ENCODE results near the gene CNOT6L. TPM values are rescaled to one million over a fixed set of nuclear protein-coding genes. Genes with fewer than 3 reads are reported as not detected.

The CNOT6L gene
- total and polyA plus RNA-seq, 2 donors from 2014 or later, result 5.8 to 73.3 TPM

- Histone ChIP-seq H3K27me3 (ENCODE audit: control insufficient read depth, insufficient read depth, low read length) (no peaks in the 10 kb centered on the region), H3K27ac (ENCODE audit: low read depth in 2 of 2, low read length in 2 of 2) (no peak overlapping the region), H3K9ac (ENCODE audit: low read length in 3 of 3) (no peak overlapping the region), H3K4me1 (ENCODE audit: control insufficient read depth in 2 of 3, insufficient read depth in 2 of 3, low read depth in 1 of 3, low read length in 3 of 3) (peaks cover 0 to 8% (median 0%) of the 10 kb centered on the region in 3 donors), H3K36me3 (ENCODE audit: control insufficient read depth in 2 of 3, insufficient read depth in 3 of 3, low read length in 3 of 3) (peaks cover 2 to 5% (median 4%) of the 10 kb centered on the region in 3 donors), H3K9me3 (ENCODE audit: control insufficient read depth in 2 of 3, insufficient read depth in 1 of 3, low read length in 3 of 3) (no peaks in the 10 kb centered on the region), H3K4me3 (ENCODE audit: low read length in 3 of 3) (no peak overlapping the region)
- FAIRE-seq, result no peak
- peak in 2 of 5 donors; percentile 20 to 25 for DNase-seq
- intact Hi-C loops (cut with DNase I), result no loop called here
- TF ChIP-seq, protein P1, sequence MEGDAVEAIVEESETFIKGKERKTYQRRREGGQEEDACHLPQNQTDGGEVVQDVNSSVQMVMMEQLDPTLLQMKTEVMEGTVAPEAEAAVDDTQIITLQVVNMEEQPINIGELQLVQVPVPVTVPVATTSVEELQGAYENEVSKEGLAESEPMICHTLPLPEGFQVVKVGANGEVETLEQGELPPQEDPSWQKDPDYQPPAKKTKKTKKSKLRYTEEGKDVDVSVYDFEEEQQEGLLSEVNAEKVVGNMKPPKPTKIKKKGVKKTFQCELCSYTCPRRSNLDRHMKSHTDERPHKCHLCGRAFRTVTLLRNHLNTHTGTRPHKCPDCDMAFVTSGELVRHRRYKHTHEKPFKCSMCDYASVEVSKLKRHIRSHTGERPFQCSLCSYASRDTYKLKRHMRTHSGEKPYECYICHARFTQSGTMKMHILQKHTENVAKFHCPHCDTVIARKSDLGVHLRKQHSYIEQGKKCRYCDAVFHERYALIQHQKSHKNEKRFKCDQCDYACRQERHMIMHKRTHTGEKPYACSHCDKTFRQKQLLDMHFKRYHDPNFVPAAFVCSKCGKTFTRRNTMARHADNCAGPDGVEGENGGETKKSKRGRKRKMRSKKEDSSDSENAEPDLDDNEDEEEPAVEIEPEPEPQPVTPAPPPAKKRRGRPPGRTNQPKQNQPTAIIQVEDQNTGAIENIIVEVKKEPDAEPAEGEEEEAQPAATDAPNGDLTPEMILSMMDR (IDR thresholded peaks at IDR 0.05; ENCODE audit: borderline replicate concordance, extremely low read depth, insufficient read depth), result no peak
Observed at GRCh38 chr4:77776182-77777134, 42.7 kb downstream of the CNOT6L start.

DNA sequence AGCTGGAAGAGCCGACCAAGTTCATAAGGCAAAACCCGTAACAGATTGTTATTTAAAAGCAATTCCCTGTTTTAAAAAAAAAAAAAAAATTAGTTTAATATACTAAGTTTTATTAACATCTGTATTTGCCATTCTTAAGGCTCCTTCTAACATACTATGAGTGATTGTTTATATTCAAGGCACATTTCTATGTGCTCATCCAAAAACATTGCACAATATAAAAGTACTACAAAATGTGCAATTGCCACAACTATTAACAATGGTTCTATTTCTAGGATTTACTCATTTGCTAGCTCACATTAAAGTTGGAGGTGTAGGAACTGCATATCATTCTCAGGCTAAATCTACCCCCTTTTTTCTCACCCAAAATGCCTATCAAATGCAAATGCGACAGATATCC lies 46.1 kb downstream of the CNOT6L start:
- TF ChIP-seq, protein P1 (IDR thresholded peaks at IDR 0.05; ENCODE audit: borderline replicate concordance, extremely low read depth, insufficient read depth), result no peak
- Histone ChIP-seq H3K27me3 (ENCODE audit: control insufficient read depth, insufficient read depth, low read length) (no peaks in the 10 kb centered on the region), H3K4me3 (ENCODE audit: low read length in 3 of 3) (no peak overlapping the region), H3K27ac (ENCODE audit: low read depth in 2 of 2, low read length in 2 of 2) (no peak overlapping the region), H3K4me1 (ENCODE audit: control insufficient read depth in 2 of 3, insufficient read depth in 2 of 3, low read depth in 1 of 3, low read length in 3 of 3) (peaks cover 0 to 8% (median 0%) of the 10 kb centered on the region in 3 donors), H3K9me3 (ENCODE audit: control insufficient read depth in 2 of 3, insufficient read depth in 1 of 3, low read length in 3 of 3) (no peaks in the 10 kb centered on the region), H3K36me3 (ENCODE audit: control insufficient read depth in 2 of 3, insufficient read depth in 3 of 3, low read length in 3 of 3) (peaks cover 2 to 5% (median 4%) of the 10 kb centered on the region in 3 donors), H3K9ac (ENCODE audit: low read length in 3 of 3) (no peak overlapping the region)
- no peak for DNase-seq
- intact Hi-C loops (cut with DNase I), result no loop called here
- FAIRE-seq, result no peak

GRCh38 chr4:77771566-77771965 lies 47.6 kb downstream of the CNOT6L start:
- Histone ChIP-seq H3K4me3 (ENCODE audit: low read length in 3 of 3) (no peak overlapping the region), H3K9ac (ENCODE audit: low read length in 3 of 3) (no peak overlapping the region), H3K27me3 (ENCODE audit: control insufficient read depth, insufficient read depth, low read length) (no peaks in the 10 kb centered on the region), H3K36me3 (ENCODE audit: control insufficient read depth in 2 of 3, insufficient read depth in 3 of 3, low read length in 3 of 3) (peaks cover 2 to 5% (median 4%) of the 10 kb centered on the region in 3 donors), H3K4me1 (ENCODE audit: control insufficient read depth in 2 of 3, insufficient read depth in 2 of 3, low read depth in 1 of 3, low read length in 3 of 3) (peaks cover 0 to under 1% (median 0%) of the 10 kb centered on the region in 3 donors), H3K27ac (ENCODE audit: low read depth in 2 of 2, low read length in 2 of 2) (no peak overlapping the region), H3K9me3 (ENCODE audit: control insufficient read depth in 2 of 3, insufficient read depth in 1 of 3, low read length in 3 of 3) (no peaks in the 10 kb centered on the region)
- TF ChIP-seq, protein P1 (IDR thresholded peaks at IDR 0.05; ENCODE audit: borderline replicate concordance, extremely low read depth, insufficient read depth), result no peak
- DNase-seq (no peak), FAIRE-seq (peak; percentile 53)
- intact Hi-C loops (cut with DNase I), result no loop called here
